SJSA1 (cell line): Measurements from ENCODE around the gene FJX1. TPM values are rescaled to one million over a fixed set of nuclear protein-coding genes. Genes with fewer than 3 reads are reported as not detected.
"Not testable (repeated sequence)": the region's sequence is repeated elsewhere in the genome, so short reads cannot be mapped to it uniquely, and the experiment has no call there.

Experiments
- DNase-seq, 2 experiments: peaks; one replicate each; pipeline ENCODE4 v3.0.0-alpha.2; 2015 to 2020; ENCODE audit warnings: low spot score in 2 of 2, low read depth in 1 of 2
- H3K27ac ChIP-seq: fragments of 250-450 bp; sonication (Bioruptor Pico); 2 replicates; pipeline ENCODE4 v1.5.1; 2020; ENCODE audit warnings: mild to moderate bottlenecking, moderate library complexity
- H3K27me3 ChIP-seq: fragments of 250-450 bp; sonication (Bioruptor Pico); replicated peaks from 2 replicates; pipeline ENCODE4 v1.5.1; 2020; ENCODE audit warnings: mild to moderate bottlenecking, moderate library complexity
- H3K36me3 ChIP-seq: fragments of 250-450 bp; sonication (Bioruptor Pico); 2 replicates; pipeline ENCODE4 v1.5.1; 2020; ENCODE audit warnings: mild to moderate bottlenecking
- H3K4me1 ChIP-seq: fragments of 250-450 bp; sonication (Bioruptor Pico); replicated peaks from 2 replicates; pipeline ENCODE4 v1.6.1; 2021; ENCODE audit warnings: mild to moderate bottlenecking
- H3K4me3 ChIP-seq: fragments of 250-450 bp; sonication (Bioruptor Pico); 2 replicates; pipeline ENCODE4 v1.5.1; 2020; ENCODE audit warnings: mild to moderate bottlenecking
- H3K9me3 ChIP-seq: fragments of 250-450 bp; sonication (Bioruptor Pico); replicated peaks from 2 replicates; pipeline ENCODE4 v1.5.1; 2020; ENCODE audit warnings: mild to moderate bottlenecking
- total RNA-seq: library from RNA; depleted of rRNA; stranded (reverse); fragments of >200 nt; shearing (Covaris generic); gene quantifications from 2 replicates; pipeline ENCODE4 v1.2.3, GENCODE V29; 2014

The FJX1 gene
- total RNA-seq, 1 experiment from 2014 or later: 31.7 TPM

DNA sequence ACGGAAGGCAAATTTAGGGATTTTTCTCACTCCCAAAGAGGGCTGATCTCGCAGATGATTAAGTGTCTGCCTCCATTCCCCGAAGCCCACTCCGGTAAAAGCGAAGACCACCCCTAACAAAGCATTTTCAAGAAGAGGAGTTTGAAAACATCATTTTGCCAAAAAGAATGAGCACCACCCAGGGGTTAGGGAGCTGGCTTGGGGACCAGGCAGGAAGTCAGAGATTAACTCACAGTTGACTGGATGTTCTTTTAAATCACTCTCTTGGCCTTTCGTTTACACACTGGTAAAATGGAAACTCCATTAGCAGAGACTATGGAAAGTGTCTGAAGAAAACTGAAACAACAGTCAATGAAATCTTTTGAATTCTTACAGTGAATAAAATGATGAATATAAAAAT, 36.5 kb downstream of the FJX1 start:
- DNase-seq: no peak
- Histone ChIP-seq H3K27me3 (no peaks in the 10 kb centered on the region), H3K36me3 (no peaks in the 10 kb centered on the region), H3K4me3 (no peak overlapping the region), H3K27ac (no peak overlapping the region), H3K4me1 (peaks cover 14% of the 10 kb centered on the region), H3K9me3 (no peaks in the 10 kb centered on the region)

- no peak overlapping the region for H3K27ac ChIP-seq
- no peak overlapping the region for H3K4me3 ChIP-seq
- H3K9me3 ChIP-seq: no peaks in the 10 kb centered on the region
- DNase-seq: no peak
- H3K36me3 ChIP-seq: no peaks in the 10 kb centered on the region
- H3K27me3 ChIP-seq: no peaks in the 10 kb centered on the region
- H3K4me1 ChIP-seq: peaks cover 9% of the 10 kb centered on the region
Observed at GRCh38 chr11:35655254-35655653, 37.0 kb downstream of the FJX1 start.

DNA sequence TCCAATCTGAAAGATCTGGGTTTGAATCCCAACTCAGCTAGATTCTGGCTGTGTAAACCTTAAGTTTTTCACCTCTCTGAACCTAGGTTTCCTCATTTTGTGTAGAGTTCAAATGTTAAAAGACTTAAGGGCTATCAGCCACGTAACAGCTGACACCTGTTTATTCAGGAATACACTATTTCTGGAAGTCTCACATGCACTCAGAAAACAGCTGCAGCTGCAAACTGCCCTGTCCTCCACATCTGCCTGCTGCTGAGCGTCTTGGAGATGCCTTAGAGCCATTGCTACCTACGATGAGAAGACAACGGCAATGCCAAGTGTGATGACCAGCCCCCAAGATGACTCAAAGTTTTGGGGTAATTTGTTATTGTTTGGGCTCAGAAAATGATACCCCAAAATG, 37.6 kb downstream of the FJX1 start:
- no peaks in the 10 kb centered on the region for H3K9me3 ChIP-seq
- no peak overlapping the region for H3K27ac ChIP-seq
- H3K36me3 ChIP-seq: no peaks in the 10 kb centered on the region
- peaks cover 9% of the 10 kb centered on the region for H3K4me1 ChIP-seq
- no peak overlapping the region for H3K4me3 ChIP-seq
- DNase-seq: no peak
- H3K27me3 ChIP-seq: no peaks in the 10 kb centered on the region

DNA sequence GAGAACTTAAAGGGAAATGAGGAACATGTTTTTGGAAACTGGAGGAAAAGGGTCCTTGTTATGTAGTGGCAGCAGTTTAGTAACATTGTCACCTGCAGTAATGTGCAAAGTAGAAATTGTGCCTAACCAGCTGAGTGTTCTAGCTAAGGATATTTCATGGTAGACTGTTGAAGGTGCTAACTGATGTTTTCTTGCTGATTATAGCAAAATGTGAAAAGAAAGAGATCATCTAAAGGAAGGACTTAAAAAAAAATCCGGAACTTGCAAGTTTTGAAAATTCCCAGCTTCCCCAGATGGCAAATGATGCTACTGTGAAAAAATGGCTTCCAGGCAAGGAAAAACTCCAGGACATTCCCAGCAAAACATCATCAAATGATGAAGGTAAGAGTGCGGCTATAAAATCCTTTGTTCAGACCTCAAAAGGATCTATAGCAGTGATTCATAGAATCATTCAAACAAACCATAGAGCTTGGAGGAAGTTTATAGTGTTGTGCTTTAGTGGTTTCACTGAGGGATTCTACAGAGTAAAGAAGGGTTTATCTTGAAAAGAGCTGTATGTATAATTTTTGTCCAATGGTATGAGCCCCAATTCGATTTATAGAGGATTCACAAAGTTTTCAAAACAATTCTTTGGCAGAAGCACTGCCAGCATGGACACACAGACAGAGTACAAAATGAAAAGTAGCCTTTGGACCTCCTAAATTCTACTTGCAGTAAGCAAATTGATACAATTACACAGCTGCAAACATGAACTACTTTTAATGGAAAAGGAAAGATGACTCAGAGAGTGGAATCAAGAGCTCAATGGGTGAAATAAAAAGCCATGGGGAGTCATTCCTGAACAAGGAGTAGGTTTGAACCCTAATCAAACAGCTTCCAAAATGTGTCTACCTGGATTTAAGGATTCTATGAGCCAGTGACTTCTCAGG, 40.0 kb downstream of the FJX1 start:
- Histone ChIP-seq H3K9me3 (peaks cover 6% of the 10 kb centered on the region; the same call in 1 of the 2 replicates), H3K27me3 (no peaks in the 10 kb centered on the region), H3K4me3 (no peak overlapping the region), H3K36me3 (peaks cover 11% of the 10 kb centered on the region), H3K27ac (no peak overlapping the region), H3K4me1 (peaks cover 27% of the 10 kb centered on the region)
- DNase-seq: no peak

- Histone ChIP-seq H3K9me3 (peaks cover 21% of the 10 kb centered on the region), H3K36me3 (peaks cover 40% of the 10 kb centered on the region), H3K4me1 (peaks cover 35% of the 10 kb centered on the region), H3K27me3 (no peaks in the 10 kb centered on the region), H3K27ac (peak overlapping the region; percentile 98; the same call in 1 of the 2 replicates), H3K4me3 (peak overlapping the region; percentile 79)
- DNase-seq: no peak
Observed at GRCh38 chr11:35661534-35661933, 43.3 kb downstream of the FJX1 start.

GRCh38 chr11:35662061-35662648, 43.9 kb downstream of the FJX1 start:
- Histone ChIP-seq H3K36me3 (peaks cover 44% of the 10 kb centered on the region), H3K27ac (peak overlapping the region; percentile 98), H3K4me3 (peak overlapping the region; percentile 79), H3K9me3 (peaks cover 21% of the 10 kb centered on the region), H3K27me3 (no peaks in the 10 kb centered on the region), H3K4me1 (peaks cover 35% of the 10 kb centered on the region)
- DNase-seq: no peak

- H3K9me3 ChIP-seq: peaks cover 21% of the 10 kb centered on the region
- peak; percentile 87 to 92 for DNase-seq
- H3K27ac ChIP-seq: peak within 1 kb of the TSS; percentile 98
- H3K4me1 ChIP-seq: peaks cover 35% of the 10 kb centered on the region
- no peaks in the 10 kb centered on the region for H3K27me3 ChIP-seq
- H3K4me3 ChIP-seq: peak within 1 kb of the TSS; percentile 79
- peaks cover 44% of the 10 kb centered on the region for H3K36me3 ChIP-seq
Observed at GRCh38 chr11:35662649-35663407, 44.6 kb downstream of the FJX1 start, which contains the start of gene TRIM44. TRIM44 (plus strand) TSS chr11:35662775; CDS start chr11:35663112, 337 bp downstream.

DNA sequence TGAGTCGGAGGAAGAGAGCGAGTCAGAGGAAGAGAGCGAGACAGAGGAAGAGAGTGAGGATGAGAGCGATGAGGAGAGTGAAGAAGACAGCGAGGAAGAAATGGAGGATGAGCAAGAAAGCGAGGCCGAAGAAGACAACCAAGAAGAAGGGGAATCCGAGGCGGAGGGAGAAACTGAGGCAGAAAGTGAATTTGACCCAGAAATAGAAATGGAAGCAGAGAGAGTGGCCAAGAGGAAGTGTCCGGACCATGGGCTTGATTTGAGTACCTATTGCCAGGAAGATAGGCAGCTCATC, 45.1 kb downstream of the FJX1 start:
- Histone ChIP-seq H3K9me3 (peaks cover 21% of the 10 kb centered on the region), H3K27me3 (no peaks in the 10 kb centered on the region), H3K27ac (peak overlapping the region; percentile 98), H3K36me3 (peaks cover 50% of the 10 kb centered on the region), H3K4me3 (peak overlapping the region; percentile 79), H3K4me1 (peaks cover 31% of the 10 kb centered on the region)
- no peak for DNase-seq

- H3K27ac ChIP-seq: no peak overlapping the region
Observed at GRCh38 chr11:35664977-35665441, 46.7 kb downstream of the FJX1 start.

DNA sequence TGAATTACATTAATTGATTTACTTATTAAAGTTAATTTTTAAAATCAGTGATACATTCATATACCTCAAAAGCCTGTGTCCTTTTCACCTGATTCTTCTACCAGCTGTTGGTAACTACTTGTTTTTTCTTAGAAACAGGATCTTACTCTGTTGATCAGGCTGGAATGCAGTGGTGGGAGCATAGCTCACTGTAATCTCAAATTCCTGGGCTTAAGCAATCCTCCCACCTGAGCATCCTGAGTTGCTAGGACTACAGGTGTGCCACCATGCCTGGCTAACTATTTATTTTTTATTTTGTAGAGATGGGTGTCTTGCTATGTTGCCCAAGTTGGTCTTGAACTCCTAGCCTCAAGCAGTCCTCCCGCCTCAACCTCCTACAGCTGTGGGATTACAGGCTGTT, 49.0 kb downstream of the FJX1 start:
- H3K27me3 ChIP-seq: no peaks in the 10 kb centered on the region
- peaks cover 21% of the 10 kb centered on the region for H3K9me3 ChIP-seq
- no peak for DNase-seq
- H3K27ac ChIP-seq: no peak overlapping the region
- peaks cover 15% of the 10 kb centered on the region for H3K4me1 ChIP-seq
- H3K36me3 ChIP-seq: peaks cover 53% of the 10 kb centered on the region
- H3K4me3 ChIP-seq: no peak overlapping the region

More at GRCh38 chr11:35664977-35665441, 46.7 kb downstream of the FJX1 start:
- Histone ChIP-seq H3K27me3 (no peaks in the 10 kb centered on the region), H3K4me3 (no peak overlapping the region), H3K4me1 (peaks cover 25% of the 10 kb centered on the region), H3K36me3 (peaks cover 54% of the 10 kb centered on the region), H3K9me3 (peaks cover 21% of the 10 kb centered on the region)
- DNase-seq: no peak

DNA sequence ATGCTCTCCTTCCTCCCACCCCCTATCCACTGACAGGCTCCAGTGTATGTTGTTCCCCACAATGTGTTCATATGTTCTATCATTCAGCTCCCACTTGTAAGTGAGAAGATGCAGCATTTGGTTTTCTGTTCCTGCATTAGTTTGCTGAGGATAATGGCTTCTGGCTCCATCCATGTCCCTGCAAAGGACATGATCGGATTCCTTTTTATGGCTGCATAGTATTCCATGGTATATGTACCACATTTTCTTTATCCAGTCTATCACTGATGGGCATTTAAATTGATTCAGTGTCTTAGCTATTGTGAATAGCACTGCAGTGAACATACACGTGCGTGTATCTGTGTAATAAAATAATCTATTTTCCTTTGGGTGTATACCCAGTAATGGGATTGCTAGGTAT, 50.1 kb downstream of the FJX1 start:
- H3K27me3 ChIP-seq, H3K4me1 ChIP-seq, DNase-seq, H3K4me3 ChIP-seq, H3K27ac ChIP-seq: not testable (repeated sequence)
- peaks cover 15% of the 10 kb centered on the region for H3K9me3 ChIP-seq
- peaks cover 42% of the 10 kb centered on the region for H3K36me3 ChIP-seq
